ENCODE data around the gene IL1RL1. TPM values are rescaled to one million over a fixed set of nuclear protein-coding genes. Genes with fewer than 3 reads are reported as not detected.

The IL1RL1 gene
- polyA plus RNA-seq, 1 of the 3 experiments (the other 2 are of a cell fraction) = not detected

DNA sequence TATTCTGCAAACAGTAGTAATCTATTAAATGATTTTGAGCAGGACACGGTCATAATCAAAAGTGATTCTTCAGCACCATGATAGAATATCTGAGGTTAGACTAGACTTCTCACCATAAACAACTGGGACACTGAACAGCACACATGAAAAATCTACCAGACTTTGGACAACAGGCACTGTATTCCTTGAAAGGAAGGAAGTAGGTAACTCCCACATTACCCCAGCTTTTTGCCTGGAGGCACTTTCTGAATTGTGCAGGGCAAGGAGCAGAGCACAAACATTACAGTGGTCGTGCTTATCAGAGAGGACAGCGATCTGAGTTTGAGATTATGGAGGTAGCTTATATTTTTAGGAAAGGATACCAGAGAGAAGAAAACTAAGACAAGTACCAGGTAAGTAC, 25.3 kb upstream of the IL1RL1 start:
- no peak overlapping the region for H3K27ac ChIP-seq (ENCODE audit: low read depth in 2 of 2, low read length in 1 of 2)
- no peaks in the 10 kb centered on the region for H3K4me1 ChIP-seq (ENCODE audit: control insufficient read depth in 1 of 2, insufficient read depth in 2 of 2, low read depth in 1 of 2, low read length in 1 of 2)
- H3K27me3 ChIP-seq (ENCODE audit: insufficient read depth) = peaks cover 9% of the 10 kb centered on the region; the same call in 1 of the 2 replicates
- no peaks in the 10 kb centered on the region for H3K36me3 ChIP-seq (replicated peaks in 1 of 2; ENCODE audit: control insufficient read depth in 1 of 2, insufficient read depth in 2 of 2, low read length in 1 of 2)
- no peak overlapping the region for H3K4me2 ChIP-seq
- no peak overlapping the region for H2AFZ ChIP-seq (ENCODE audit: low read depth)
- no peak overlapping the region for H3K9ac ChIP-seq
- H3F3A ChIP-seq (replicated peaks; ENCODE audit: insufficient read depth) = no peaks in the 10 kb centered on the region
- H3K4me3 ChIP-seq (ENCODE audit: low read depth in 2 of 2, low read length in 1 of 2) = no peak overlapping the region
- POLR2A ChIA-PET = no interaction called here
- no peaks in the 10 kb centered on the region for H3K79me2 ChIP-seq (ENCODE audit: insufficient read depth)
- no peak for DNase-seq
- CTCF ChIA-PET = interaction anchor here (0.9 to 1.0 kb wide), 2 partner anchors 45 kb away, joined by 3 to 5 read pairs; no protein-coding TSS in a partner anchor
- TF ChIP-seq EZH2phosphoT487 (IDR thresholded peaks at IDR 0.05; ENCODE audit: borderline replicate concordance, low read depth) (no peak), NFIC (IDR thresholded peaks at IDR 0.05; ENCODE audit: borderline replicate concordance) (no peak), RCOR1 (IDR thresholded peaks at IDR 0.05; ENCODE audit: low read length) (no peak), RAD21 (IDR thresholded peaks at IDR 0.05; ENCODE audit: low read length) (no peak), POLR2AphosphoS5 (IDR thresholded peaks at IDR 0.05; ENCODE audit: low read depth, low read length) (no peak), IRF3 (IDR thresholded peaks at IDR 0.05; ENCODE audit: low read depth, low read length) (no peak), YY1 (IDR thresholded peaks at IDR 0.05; ENCODE audit: low read depth) (no peak)
- TF ChIP-seq, protein P1, sequence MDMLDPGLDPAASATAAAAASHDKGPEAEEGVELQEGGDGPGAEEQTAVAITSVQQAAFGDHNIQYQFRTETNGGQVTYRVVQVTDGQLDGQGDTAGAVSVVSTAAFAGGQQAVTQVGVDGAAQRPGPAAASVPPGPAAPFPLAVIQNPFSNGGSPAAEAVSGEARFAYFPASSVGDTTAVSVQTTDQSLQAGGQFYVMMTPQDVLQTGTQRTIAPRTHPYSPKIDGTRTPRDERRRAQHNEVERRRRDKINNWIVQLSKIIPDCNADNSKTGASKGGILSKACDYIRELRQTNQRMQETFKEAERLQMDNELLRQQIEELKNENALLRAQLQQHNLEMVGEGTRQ (IDR thresholded peaks at IDR 0.05; ENCODE audit: borderline replicate concordance, low read depth, low read length) = no peak
- H3K9me2 ChIP-seq = no peaks in the 10 kb centered on the region
- H3K9me3 ChIP-seq = no peaks in the 10 kb centered on the region
- 9% methylated on average over 3 of the region's 3 CpGs for WGBS (ENCODE audit: low lambda C conversion rate)
- H4K20me1 ChIP-seq (ENCODE audit: insufficient read depth) = no peaks in the 10 kb centered on the region

- no peaks in the 10 kb centered on the region for H3K79me2 ChIP-seq (ENCODE audit: insufficient read depth)
- CTCF ChIA-PET = interaction anchor here (0.5 kb wide), 1 partner anchor 48 kb away, joined by 3 read pairs; no protein-coding TSS in a partner anchor
- no peak for DNase-seq
Observed at GRCh38 chr2:102289129-102289528, 22.2 kb upstream of the IL1RL1 start.

DNA sequence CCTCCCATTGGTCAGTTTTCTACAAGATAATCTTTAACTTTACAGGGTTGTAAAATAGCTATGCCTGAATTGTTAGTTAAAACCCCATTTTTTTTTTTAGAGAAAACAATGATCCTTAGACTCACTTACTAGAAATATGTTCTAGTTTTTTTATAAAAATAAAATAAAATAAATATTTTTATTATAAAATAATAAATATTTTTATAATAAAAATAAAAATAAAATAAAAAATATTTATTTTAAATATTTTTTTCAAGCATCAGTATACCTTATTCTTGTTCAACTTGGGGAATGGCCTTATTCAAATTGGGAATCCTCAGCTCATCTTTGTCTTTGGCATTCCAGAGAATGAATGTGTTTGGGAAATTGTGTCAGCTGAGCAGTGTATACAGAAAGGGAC, 20.8 kb upstream of the IL1RL1 start:
- H3K9ac ChIP-seq = no peak overlapping the region
- H3K36me3 ChIP-seq (replicated peaks in 1 of 2; ENCODE audit: control insufficient read depth in 1 of 2, insufficient read depth in 2 of 2, low read length in 1 of 2) = no peaks in the 10 kb centered on the region
- ChIA-PET CTCF (no interaction called here), POLR2A (no interaction called here)
- no peaks in the 10 kb centered on the region for H3K9me2 ChIP-seq
- no peaks in the 10 kb centered on the region for H3F3A ChIP-seq (replicated peaks; ENCODE audit: insufficient read depth)
- no peak overlapping the region for H3K4me3 ChIP-seq (ENCODE audit: low read depth in 2 of 2, low read length in 1 of 2)
- H3K9me3 ChIP-seq = no peaks in the 10 kb centered on the region
- no peak for DNase-seq
- TF ChIP-seq GATA2 (CRISPR knock-in tag; IDR thresholded peaks at IDR 0.05) = no peak
- TF ChIP-seq PBX3 (IDR thresholded peaks at IDR 0.05) = no peak
- no peak for TF ChIP-seq MXI1 (IDR thresholded peaks at IDR 0.05; ENCODE audit: low read depth, low read length)
- no peak for TF ChIP-seq RCOR1 (IDR thresholded peaks at IDR 0.05; ENCODE audit: low read length)
- no peak for TF ChIP-seq USF1 (IDR thresholded peaks at IDR 0.05; ENCODE audit: borderline replicate concordance, low read depth)
- TF ChIP-seq FOSL2 (IDR thresholded peaks at IDR 0.05; ENCODE audit: borderline replicate concordance, low read depth) = no peak
- no peak for TF ChIP-seq RXRA (IDR thresholded peaks at IDR 0.05; ENCODE audit: borderline replicate concordance, low read depth)
- no peak for TF ChIP-seq CTCF (IDR thresholded peaks at IDR 0.05)
- TF ChIP-seq TCF12 (IDR thresholded peaks at IDR 0.05) = no peak
- TF ChIP-seq NRF1 (IDR thresholded peaks at IDR 0.05; ENCODE audit: low read depth, low read length) = no peak
- TF ChIP-seq FOXM1 (IDR thresholded peaks at IDR 0.05; ENCODE audit: low read depth) = no peak
- H3K4me2 ChIP-seq = no peak overlapping the region
- H3K4me1 ChIP-seq (ENCODE audit: control insufficient read depth in 1 of 2, insufficient read depth in 2 of 2, low read depth in 1 of 2, low read length in 1 of 2) = no peaks in the 10 kb centered on the region
- H3K27ac ChIP-seq (ENCODE audit: low read depth in 2 of 2, low read length in 1 of 2) = no peak overlapping the region
- no peaks in the 10 kb centered on the region for H4K20me1 ChIP-seq (ENCODE audit: insufficient read depth)
- no peak overlapping the region for H2AFZ ChIP-seq (ENCODE audit: low read depth)
- peaks cover 22% of the 10 kb centered on the region; the same call in 1 of the 2 replicates for H3K27me3 ChIP-seq (ENCODE audit: insufficient read depth)
- H3K79me2 ChIP-seq (ENCODE audit: insufficient read depth) = no peaks in the 10 kb centered on the region

More at GRCh38 chr2:102289129-102289528, 22.2 kb upstream of the IL1RL1 start:
- Histone ChIP-seq H3K4me1 (ENCODE audit: control insufficient read depth in 1 of 2, insufficient read depth in 2 of 2, low read depth in 1 of 2, low read length in 1 of 2) (no peaks in the 10 kb centered on the region), H3K4me3 (ENCODE audit: low read depth in 2 of 2, low read length in 1 of 2) (no peak overlapping the region), H2AFZ (ENCODE audit: low read depth) (no peak overlapping the region), H3F3A (replicated peaks; ENCODE audit: insufficient read depth) (no peaks in the 10 kb centered on the region), H3K27ac (ENCODE audit: low read depth in 2 of 2, low read length in 1 of 2) (no peak overlapping the region), H3K27me3 (ENCODE audit: insufficient read depth) (peaks cover 22% of the 10 kb centered on the region; the same call in 1 of the 2 replicates), H3K36me3 (replicated peaks in 1 of 2; ENCODE audit: control insufficient read depth in 1 of 2, insufficient read depth in 2 of 2, low read length in 1 of 2) (no peaks in the 10 kb centered on the region), H3K9ac (no peak overlapping the region), H4K20me1 (ENCODE audit: insufficient read depth) (no peaks in the 10 kb centered on the region), H3K4me2 (no peak overlapping the region), H3K9me2 (no peaks in the 10 kb centered on the region), H3K9me3 (no peaks in the 10 kb centered on the region)
- 18% methylated on average over 5 of the region's 5 CpGs for WGBS (ENCODE audit: low lambda C conversion rate)
- POLR2A ChIA-PET = no interaction called here
- TF ChIP-seq SMC3 (IDR thresholded peaks at IDR 0.05; ENCODE audit: low read depth, low read length) = no peak

All from SK-N-SH (cell line).